Endothelial cell of hepatic sinusoid (primary cell): Measurements from ENCODE around the gene MEPE.
"Not testable (repeated sequence)": the region's sequence is repeated elsewhere in the genome, so short reads cannot be mapped to it uniquely, and the experiment has no call there.

ENCODE experiments used
- in situ Hi-C: cut with HindIII; loops from 2 replicates; pipeline ENCODE4 v1.10.0; 2017; ENCODE audit warnings: low sequenced_read_pairs

Gene MEPE

DNA sequence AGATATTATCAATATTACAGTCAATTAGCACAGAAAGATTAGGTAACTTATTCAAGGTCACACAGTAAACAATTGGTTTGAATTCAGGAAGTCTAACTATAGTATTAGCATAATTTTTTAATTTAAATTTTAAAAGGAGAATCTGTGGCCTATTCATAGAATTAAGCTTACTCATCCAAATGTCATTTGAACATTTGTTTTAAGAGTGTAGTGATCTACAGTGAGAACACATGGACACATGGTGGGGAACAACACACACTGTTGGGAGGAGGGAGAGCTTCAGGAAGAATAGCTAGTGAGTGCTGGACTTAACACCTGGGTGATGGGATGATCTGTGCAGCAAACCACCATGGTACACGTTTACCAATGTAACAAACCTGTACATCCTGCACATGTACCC is 48.3 kb downstream of the MEPE start:
- in situ Hi-C loops = no loop called here

DNA sequence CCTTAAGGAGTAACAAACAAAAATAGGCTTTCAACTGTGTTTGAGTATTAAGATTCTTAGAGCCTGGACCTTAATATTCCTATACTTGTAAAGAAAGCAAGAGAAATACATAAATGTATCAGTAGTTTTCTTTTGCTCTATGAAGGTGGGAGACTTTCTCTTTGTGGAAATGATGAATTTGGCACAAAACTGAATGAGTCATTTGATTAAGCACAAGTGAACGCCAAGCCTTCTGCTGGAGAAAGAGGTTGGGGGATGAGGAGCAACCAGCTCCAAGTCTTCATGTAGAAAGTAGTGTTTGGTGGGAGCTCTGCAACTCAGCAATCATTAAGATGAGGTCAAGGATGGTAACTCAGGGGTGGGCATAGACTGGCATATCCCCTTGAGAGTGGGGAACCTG is 49.6 kb downstream of the MEPE start:
- in situ Hi-C loops = no loop called here

DNA sequence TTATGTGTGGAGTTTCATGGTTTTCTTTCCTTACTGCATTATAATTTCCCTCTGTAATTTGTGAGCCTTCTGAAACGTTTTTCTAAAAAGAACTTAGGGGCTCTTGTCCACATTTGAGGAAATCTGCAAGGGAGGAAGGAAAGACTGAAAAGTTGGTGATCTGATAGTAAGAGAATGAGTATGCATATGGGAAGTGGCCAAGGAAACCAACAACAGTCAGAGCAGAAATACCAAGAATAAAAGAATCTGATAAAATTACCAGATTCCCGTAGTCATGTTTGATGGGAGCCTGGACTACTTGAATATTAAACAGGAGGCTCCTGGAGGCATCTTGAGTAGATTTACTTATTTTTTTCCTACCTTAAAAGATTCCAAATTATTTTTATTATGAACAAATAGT is 50.1 kb downstream of the MEPE start:
- in situ Hi-C loops = no loop called here

DNA sequence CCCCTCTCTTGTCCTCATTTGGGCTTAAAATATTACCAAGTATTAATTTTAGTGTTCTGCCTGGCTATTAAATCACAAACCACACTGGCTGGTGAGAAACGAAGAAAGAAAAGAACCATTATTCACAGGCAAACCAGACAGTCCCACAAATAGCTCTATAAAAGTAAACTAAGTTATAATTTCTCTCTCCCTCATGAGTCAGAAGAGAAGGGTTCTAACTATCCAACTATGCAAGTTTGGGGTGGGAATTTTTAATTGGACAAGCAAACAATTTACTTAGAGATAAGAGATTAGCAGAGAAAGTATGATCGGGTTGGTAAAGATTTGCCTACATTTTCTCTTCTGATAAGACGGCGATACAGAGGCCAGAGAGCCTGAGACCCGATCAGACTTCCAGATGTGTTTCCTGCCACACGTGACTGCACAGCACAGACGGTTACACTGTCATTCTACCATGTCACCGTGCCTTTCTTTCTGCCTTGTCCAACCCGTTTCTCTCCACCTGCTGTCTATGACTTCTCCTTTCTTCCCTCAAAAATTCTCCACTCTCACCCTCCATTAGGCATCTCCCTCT is 52.3 kb downstream of the MEPE start:
- in situ Hi-C loops = no loop called here

DNA sequence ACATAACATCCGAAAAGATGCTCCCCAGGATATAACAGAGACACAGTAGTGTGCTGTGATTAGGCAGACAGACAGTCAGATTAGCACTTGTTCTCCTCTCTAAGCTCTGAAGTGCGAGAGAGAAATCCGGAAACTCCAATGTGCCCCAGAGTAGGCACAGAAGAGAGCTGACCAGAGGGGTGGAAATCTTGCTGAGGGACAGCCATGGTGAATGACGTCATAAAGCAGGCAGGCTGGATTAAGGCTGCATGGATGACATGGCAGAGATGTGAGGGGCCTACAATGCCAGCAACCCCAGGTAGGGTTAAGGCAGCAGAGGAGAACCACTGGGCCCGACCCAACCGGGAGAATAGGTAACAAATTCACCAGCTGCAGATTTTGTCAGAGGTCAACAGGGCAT is 53.3 kb downstream of the MEPE start:
- in situ Hi-C loops = no loop called here

DNA sequence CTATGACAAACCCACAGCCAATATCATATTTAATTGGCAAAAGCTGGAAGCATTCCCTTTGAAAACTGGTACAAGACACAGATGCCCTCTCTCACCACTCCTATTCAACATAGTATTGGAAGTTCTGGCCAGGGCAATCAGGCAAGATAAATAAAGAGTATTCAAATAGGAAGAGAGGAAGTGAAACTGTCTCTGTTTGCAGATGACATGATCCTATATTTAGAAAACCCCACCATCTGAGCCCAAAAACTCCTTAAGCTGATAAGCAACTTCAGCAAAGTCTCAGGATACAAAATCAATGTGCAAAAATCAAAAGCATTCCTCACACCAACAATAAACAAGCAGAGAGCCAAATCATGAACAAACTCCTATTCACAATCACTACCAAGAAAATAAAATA is 58.0 kb downstream of the MEPE start:
- in situ Hi-C loops = not testable (repeated sequence)

DNA sequence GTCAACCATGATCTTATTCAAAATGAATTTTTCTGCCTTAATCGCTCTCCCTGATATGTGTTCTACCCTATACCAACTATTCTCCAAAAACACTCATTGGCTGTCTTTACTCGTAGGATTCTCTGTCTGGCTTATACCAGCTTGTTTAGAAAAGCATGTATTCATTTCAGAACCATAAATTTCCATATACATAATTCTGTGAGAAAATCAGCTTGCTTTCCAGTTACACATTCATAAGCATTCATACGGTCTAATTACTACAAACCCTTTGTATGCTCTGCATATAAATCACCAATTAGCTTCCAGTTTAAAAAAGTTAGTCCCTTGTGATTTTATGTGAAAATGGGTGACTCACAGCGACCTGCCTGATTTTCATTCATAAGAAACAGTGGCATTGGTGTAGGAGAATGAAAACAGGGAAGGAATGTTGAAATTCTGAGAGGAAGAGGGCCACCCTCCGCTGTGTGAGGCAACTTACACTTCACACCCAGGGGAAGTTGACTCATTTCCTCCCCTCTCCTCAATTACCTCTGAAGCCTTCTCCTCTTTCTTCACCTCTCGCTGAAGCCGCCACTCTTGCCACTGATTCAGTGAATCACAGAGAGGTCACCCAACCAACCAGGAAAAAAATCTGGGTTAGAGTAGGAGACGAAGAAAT is 63.3 kb downstream of the MEPE start:
- in situ Hi-C loops = no loop called here
